ENCODE results near the gene ZNF644. TPM values are rescaled to one million over a fixed set of nuclear protein-coding genes. Genes with fewer than 3 reads are reported as not detected.

The ZNF644 gene
- total RNA-seq, 1 experiment from 2014 or later: 71.4 TPM

DNA sequence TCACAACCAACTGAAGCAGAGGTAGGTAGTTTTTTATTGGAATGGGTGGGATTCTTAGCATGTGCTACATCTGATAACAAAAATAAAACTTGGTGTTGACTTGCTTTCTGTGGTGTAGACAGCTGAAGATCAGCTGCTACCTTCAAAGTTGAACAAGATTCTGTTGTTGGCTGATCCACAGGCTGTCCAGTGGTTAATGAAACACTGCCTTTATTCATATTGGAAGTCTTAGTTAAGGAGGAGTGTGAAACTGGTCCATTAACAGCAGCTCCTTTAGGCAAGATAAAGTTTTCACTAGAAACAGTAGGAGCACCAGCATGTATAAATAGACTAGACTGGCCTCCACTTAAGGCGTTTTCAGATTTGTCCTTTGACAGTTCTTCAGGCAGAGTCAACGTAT lies 81.1 kb downstream of the ZNF644 start:
- no peak for DNase-seq (ENCODE audit: low spot score)
- Mint-ChIP-seq H3K4me1 (peaks cover 24% of the 10 kb centered on the region), H3K27me3 (ENCODE audit: low read depth) (no peaks in the 10 kb centered on the region), H3K9me3 (no peaks in the 10 kb centered on the region), H3K4me3 (no peak overlapping the region), H3K27ac (no peak overlapping the region), H3K36me3 (peaks cover 30% of the 10 kb centered on the region)
- no peak for TF ChIP-seq ZNF232 (CRISPR knock-in tag; IDR thresholded peaks at IDR 0.05)
- no peak for TF ChIP-seq FOXJ3 (CRISPR knock-in tag; IDR thresholded peaks at IDR 0.05; ENCODE audit: borderline replicate concordance)
- TF ChIP-seq FOXK1 (CRISPR knock-in tag; IDR thresholded peaks at IDR 0.05): no peak
- TF ChIP-seq TCF7 (CRISPR knock-in tag; IDR thresholded peaks at IDR 0.05; ENCODE audit: low read depth): no peak
- no peak for TF ChIP-seq IRF2 (CRISPR knock-in tag; IDR thresholded peaks at IDR 0.05; ENCODE audit: borderline replicate concordance, low read depth)
- no peak for TF ChIP-seq ZBTB21 (CRISPR knock-in tag; IDR thresholded peaks at IDR 0.05; ENCODE audit: borderline replicate concordance)
- TF ChIP-seq, protein P1, sequence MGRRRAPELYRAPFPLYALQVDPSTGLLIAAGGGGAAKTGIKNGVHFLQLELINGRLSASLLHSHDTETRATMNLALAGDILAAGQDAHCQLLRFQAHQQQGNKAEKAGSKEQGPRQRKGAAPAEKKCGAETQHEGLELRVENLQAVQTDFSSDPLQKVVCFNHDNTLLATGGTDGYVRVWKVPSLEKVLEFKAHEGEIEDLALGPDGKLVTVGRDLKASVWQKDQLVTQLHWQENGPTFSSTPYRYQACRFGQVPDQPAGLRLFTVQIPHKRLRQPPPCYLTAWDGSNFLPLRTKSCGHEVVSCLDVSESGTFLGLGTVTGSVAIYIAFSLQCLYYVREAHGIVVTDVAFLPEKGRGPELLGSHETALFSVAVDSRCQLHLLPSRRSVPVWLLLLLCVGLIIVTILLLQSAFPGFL (CRISPR knock-in tag; IDR thresholded peaks at IDR 0.05; ENCODE audit: borderline replicate concordance): no peak
- no peak for TF ChIP-seq JUN (CRISPR knock-in tag; IDR thresholded peaks at IDR 0.05)
- no peak for TF ChIP-seq NR2C2 (CRISPR knock-in tag; IDR thresholded peaks at IDR 0.05)
- TF ChIP-seq IRF1 (CRISPR knock-in tag; IDR thresholded peaks at IDR 0.05): no peak
- no peak for TF ChIP-seq ZNF423 (CRISPR knock-in tag; IDR thresholded peaks at IDR 0.05)
- TF ChIP-seq ZNF263 (CRISPR knock-in tag; IDR thresholded peaks at IDR 0.05; ENCODE audit: low read depth): no peak
- no peak for TF ChIP-seq FOXP1 (CRISPR knock-in tag; IDR thresholded peaks at IDR 0.05; ENCODE audit: borderline replicate concordance)
- no peak for TF ChIP-seq ESRRA (CRISPR knock-in tag; IDR thresholded peaks at IDR 0.05; ENCODE audit: borderline replicate concordance)
- TF ChIP-seq, protein P2, sequence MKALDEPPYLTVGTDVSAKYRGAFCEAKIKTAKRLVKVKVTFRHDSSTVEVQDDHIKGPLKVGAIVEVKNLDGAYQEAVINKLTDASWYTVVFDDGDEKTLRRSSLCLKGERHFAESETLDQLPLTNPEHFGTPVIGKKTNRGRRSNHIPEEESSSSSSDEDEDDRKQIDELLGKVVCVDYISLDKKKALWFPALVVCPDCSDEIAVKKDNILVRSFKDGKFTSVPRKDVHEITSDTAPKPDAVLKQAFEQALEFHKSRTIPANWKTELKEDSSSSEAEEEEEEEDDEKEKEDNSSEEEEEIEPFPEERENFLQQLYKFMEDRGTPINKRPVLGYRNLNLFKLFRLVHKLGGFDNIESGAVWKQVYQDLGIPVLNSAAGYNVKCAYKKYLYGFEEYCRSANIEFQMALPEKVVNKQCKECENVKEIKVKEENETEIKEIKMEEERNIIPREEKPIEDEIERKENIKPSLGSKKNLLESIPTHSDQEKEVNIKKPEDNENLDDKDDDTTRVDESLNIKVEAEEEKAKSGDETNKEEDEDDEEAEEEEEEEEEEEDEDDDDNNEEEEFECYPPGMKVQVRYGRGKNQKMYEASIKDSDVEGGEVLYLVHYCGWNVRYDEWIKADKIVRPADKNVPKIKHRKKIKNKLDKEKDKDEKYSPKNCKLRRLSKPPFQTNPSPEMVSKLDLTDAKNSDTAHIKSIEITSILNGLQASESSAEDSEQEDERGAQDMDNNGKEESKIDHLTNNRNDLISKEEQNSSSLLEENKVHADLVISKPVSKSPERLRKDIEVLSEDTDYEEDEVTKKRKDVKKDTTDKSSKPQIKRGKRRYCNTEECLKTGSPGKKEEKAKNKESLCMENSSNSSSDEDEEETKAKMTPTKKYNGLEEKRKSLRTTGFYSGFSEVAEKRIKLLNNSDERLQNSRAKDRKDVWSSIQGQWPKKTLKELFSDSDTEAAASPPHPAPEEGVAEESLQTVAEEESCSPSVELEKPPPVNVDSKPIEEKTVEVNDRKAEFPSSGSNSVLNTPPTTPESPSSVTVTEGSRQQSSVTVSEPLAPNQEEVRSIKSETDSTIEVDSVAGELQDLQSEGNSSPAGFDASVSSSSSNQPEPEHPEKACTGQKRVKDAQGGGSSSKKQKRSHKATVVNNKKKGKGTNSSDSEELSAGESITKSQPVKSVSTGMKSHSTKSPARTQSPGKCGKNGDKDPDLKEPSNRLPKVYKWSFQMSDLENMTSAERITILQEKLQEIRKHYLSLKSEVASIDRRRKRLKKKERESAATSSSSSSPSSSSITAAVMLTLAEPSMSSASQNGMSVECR (CRISPR knock-in tag; IDR thresholded peaks at IDR 0.05; ENCODE audit: borderline replicate concordance): no peak
- no peak for TF ChIP-seq SOX15 (CRISPR knock-in tag; IDR thresholded peaks at IDR 0.05)
- TF ChIP-seq ZNF121 (CRISPR knock-in tag; IDR thresholded peaks at IDR 0.05): no peak
- TF ChIP-seq, protein P3, sequence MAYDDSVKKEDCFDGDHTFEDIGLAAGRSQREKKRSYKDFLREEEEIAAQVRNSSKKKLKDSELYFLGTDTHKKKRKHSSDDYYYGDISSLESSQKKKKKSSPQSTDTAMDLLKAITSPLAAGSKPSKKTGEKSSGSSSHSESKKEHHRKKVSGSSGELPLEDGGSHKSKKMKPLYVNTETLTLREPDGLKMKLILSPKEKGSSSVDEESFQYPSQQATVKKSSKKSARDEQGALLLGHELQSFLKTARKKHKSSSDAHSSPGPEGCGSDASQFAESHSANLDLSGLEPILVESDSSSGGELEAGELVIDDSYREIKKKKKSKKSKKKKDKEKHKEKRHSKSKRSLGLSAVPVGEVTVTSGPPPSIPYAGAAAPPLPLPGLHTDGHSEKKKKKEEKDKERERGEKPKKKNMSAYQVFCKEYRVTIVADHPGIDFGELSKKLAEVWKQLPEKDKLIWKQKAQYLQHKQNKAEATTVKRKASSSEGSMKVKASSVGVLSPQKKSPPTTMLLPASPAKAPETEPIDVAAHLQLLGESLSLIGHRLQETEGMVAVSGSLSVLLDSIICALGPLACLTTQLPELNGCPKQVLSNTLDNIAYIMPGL (CRISPR knock-in tag; IDR thresholded peaks at IDR 0.05): no peak
- TF ChIP-seq CDX4 (CRISPR knock-in tag; IDR thresholded peaks at IDR 0.05; ENCODE audit: borderline replicate concordance): no peak
- ChIA-PET POLR2A (interaction anchor here (0.6 kb wide), 1 partner anchor 12 kb away, joined by 8 read pairs; no protein-coding TSS in a partner anchor), CTCF (no interaction called here)
- no peak for ATAC-seq

All from WTC11 (cell line).